Muscle of leg (tissue), 11 donors: ENCODE measurements around the gene GNGT1. TPM values are rescaled to one million over a fixed set of nuclear protein-coding genes. Genes with fewer than 3 reads are reported as not detected.

ENCODE experiments used
- DNase-seq: peaks from one replicate; pipeline ENCODE4 v3.0.0; 2013
- H3K27ac ChIP-seq: one replicate; pipeline ENCODE4 v1.5.1; 2013; ENCODE audit warnings: mild to moderate bottlenecking, low read length, control low read depth
- H3K27me3 ChIP-seq: one replicate; pipeline ENCODE4 v1.6.1; 2013; ENCODE audit warnings: low read length; ENCODE audit not compliant: control insufficient read depth, insufficient read depth
- H3K36me3 ChIP-seq: one replicate; pipeline ENCODE4 v1.6.1; 2013; ENCODE audit warnings: low read length; ENCODE audit not compliant: control insufficient read depth, insufficient read depth
- H3K4me1 ChIP-seq: one replicate; pipeline ENCODE4 v1.6.1; 2013; ENCODE audit warnings: low read length; ENCODE audit not compliant: control insufficient read depth, insufficient read depth
- H3K4me3 ChIP-seq: one replicate; pipeline ENCODE4 v1.5.1; 2013; ENCODE audit warnings: low read length, control low read depth
- H3K9me3 ChIP-seq: replicated peaks from 2 replicates; pipeline ENCODE4 v1.6.1; 2013; ENCODE audit warnings: low read depth, low read length; ENCODE audit not compliant: control insufficient read depth
- WGBS: methylation state at CpG from one replicate; pipeline ENCODE4 v1.1.5; 2013; ENCODE audit warnings: missing lambda C conversion rate; ENCODE audit not compliant: insufficient coverage; 5-methylcytosine and 5-hydroxymethylcytosine counted together
- polyA plus RNA-seq, 8 donors: library from polyadenylated mRNA; unstranded; fragments of 120-200 nt; gene quantifications; one replicate each; pipeline versions ENCODE4 v1.2.1 to v1.2.3, GENCODE V29; 2013; ENCODE audit warnings: inconsistent platforms in 1 of 8, low replicate concordance in 1 of 8; ENCODE audit not compliant: insufficient read length in 8 of 8, insufficient read depth in 1 of 8
- total RNA-seq: library from RNA; stranded (reverse); fragments of 120-200 nt; gene quantifications from one replicate; pipeline ENCODE4 v1.2.4, GENCODE V29; 2013

The GNGT1 gene
- total and polyA plus RNA-seq, 9 donors, result not detected

- no peaks in the 10 kb centered on the region for H3K27me3 ChIP-seq
- no peak overlapping the region for H3K4me3 ChIP-seq
- no peaks in the 10 kb centered on the region for H3K36me3 ChIP-seq
- H3K9me3 ChIP-seq, result no peaks in the 10 kb centered on the region
- WGBS, result no CpG with 5 or more reads among the region's 1 CpG
- H3K4me1 ChIP-seq, result no peaks in the 10 kb centered on the region
- no peak overlapping the region for H3K27ac ChIP-seq
- DNase-seq, result no peak
Measured at GRCh38 chr7:93937818-93938217, 31.5 kb downstream of the GNGT1 start.

GRCh38 chr7:93938293-93938692 is 31.9 kb downstream of the GNGT1 start:
- DNase-seq, result no peak
- H3K36me3 ChIP-seq, result no peaks in the 10 kb centered on the region
- H3K27ac ChIP-seq, result no peak overlapping the region
- no peaks in the 10 kb centered on the region for H3K4me1 ChIP-seq
- no peak overlapping the region for H3K4me3 ChIP-seq
- H3K9me3 ChIP-seq, result no peaks in the 10 kb centered on the region
- no peaks in the 10 kb centered on the region for H3K27me3 ChIP-seq

- H3K36me3 ChIP-seq, result no peaks in the 10 kb centered on the region
- no CpG with 5 or more reads among the region's 2 CpGs for WGBS
- no peak for DNase-seq
- no peaks in the 10 kb centered on the region for H3K27me3 ChIP-seq
- H3K4me3 ChIP-seq, result no peak overlapping the region
- no peaks in the 10 kb centered on the region for H3K9me3 ChIP-seq
- H3K27ac ChIP-seq, result no peak overlapping the region
- H3K4me1 ChIP-seq, result no peaks in the 10 kb centered on the region
Measured at GRCh38 chr7:93941945-93942344, 35.6 kb downstream of the GNGT1 start.

GRCh38 chr7:93943816-93944540 is 37.6 kb downstream of the GNGT1 start:
- no peak for DNase-seq
- H3K9me3 ChIP-seq, result no peaks in the 10 kb centered on the region
- WGBS, result 69% methylated on average over 1 of the region's 4 CpGs
- H3K4me1 ChIP-seq, result no peaks in the 10 kb centered on the region
- H3K27ac ChIP-seq, result peak overlapping the region; percentile 52
- no peak overlapping the region for H3K4me3 ChIP-seq
- H3K27me3 ChIP-seq, result no peaks in the 10 kb centered on the region
- no peaks in the 10 kb centered on the region for H3K36me3 ChIP-seq

GRCh38 chr7:93944673-93945072 is 38.3 kb downstream of the GNGT1 start:
- Histone ChIP-seq H3K4me3 (no peak overlapping the region), H3K27ac (peak overlapping the region; percentile 52), H3K4me1 (no peaks in the 10 kb centered on the region), H3K9me3 (no peaks in the 10 kb centered on the region), H3K27me3 (no peaks in the 10 kb centered on the region), H3K36me3 (no peaks in the 10 kb centered on the region)
- WGBS, result no CpG with 5 or more reads among the region's 1 CpG
- peak; percentile 81 for DNase-seq

GRCh38 chr7:93945083-93945482 is 38.7 kb downstream of the GNGT1 start:
- WGBS, result 71% methylated on average over 1 of the region's 3 CpGs
- Histone ChIP-seq H3K27ac (peak overlapping the region; percentile 74), H3K4me1 (no peaks in the 10 kb centered on the region), H3K9me3 (no peaks in the 10 kb centered on the region), H3K4me3 (no peak overlapping the region), H3K36me3 (no peaks in the 10 kb centered on the region), H3K27me3 (no peaks in the 10 kb centered on the region)
- no peak for DNase-seq

GRCh38 chr7:93945756-93946535 is 39.6 kb downstream of the GNGT1 start:
- Histone ChIP-seq H3K9me3 (no peaks in the 10 kb centered on the region), H3K4me1 (no peaks in the 10 kb centered on the region), H3K4me3 (no peak overlapping the region), H3K36me3 (no peaks in the 10 kb centered on the region), H3K27ac (peak overlapping the region; percentile 23), H3K27me3 (no peaks in the 10 kb centered on the region)
- no peak for DNase-seq
- 75% methylated on average over 3 of the region's 5 CpGs for WGBS

GRCh38 chr7:93948106-93948505 is 41.7 kb downstream of the GNGT1 start:
- Histone ChIP-seq H3K27me3 (no peaks in the 10 kb centered on the region), H3K36me3 (no peaks in the 10 kb centered on the region), H3K4me3 (no peak overlapping the region), H3K4me1 (no peaks in the 10 kb centered on the region), H3K9me3 (no peaks in the 10 kb centered on the region), H3K27ac (no peak overlapping the region)
- DNase-seq, result no peak
- 86% methylated on average over 1 of the region's 1 CpG for WGBS

GRCh38 chr7:93948873-93949272 is 42.5 kb downstream of the GNGT1 start:
- WGBS, result no CpG with 5 or more reads among the region's 2 CpGs
- H3K27ac ChIP-seq, result no peak overlapping the region

GRCh38 chr7:93949423-93949822 is 43.1 kb downstream of the GNGT1 start:
- Histone ChIP-seq H3K4me1 (no peaks in the 10 kb centered on the region), H3K9me3 (no peaks in the 10 kb centered on the region), H3K36me3 (no peaks in the 10 kb centered on the region), H3K4me3 (no peak overlapping the region), H3K27ac (no peak overlapping the region), H3K27me3 (no peaks in the 10 kb centered on the region)
- no CpG with 5 or more reads among the region's 1 CpG for WGBS
- DNase-seq, result no peak

More at GRCh38 chr7:93948873-93949272, 42.5 kb downstream of the GNGT1 start:
- H3K4me3 ChIP-seq, result no peak overlapping the region
- DNase-seq, result no peak
- H3K36me3 ChIP-seq, result no peaks in the 10 kb centered on the region
- no peaks in the 10 kb centered on the region for H3K4me1 ChIP-seq
- no peaks in the 10 kb centered on the region for H3K27me3 ChIP-seq
- H3K9me3 ChIP-seq, result no peaks in the 10 kb centered on the region
